ENCODE data around the gene HMBS. TPM values are rescaled to one million over a fixed set of nuclear protein-coding genes. Genes with fewer than 3 reads are reported as not detected.

HMBS gene
- total RNA-seq, 1 experiment from 2014 or later = 9.3 TPM

GRCh38 chr11:119062779-119063178 is 21.9 kb upstream of the HMBS start:
- Histone ChIP-seq H3K4me3 (ENCODE audit: low read length) (no peak overlapping the region), H3K27ac (ENCODE audit: low read length) (no peak overlapping the region), H3K36me3 (ENCODE audit: low read depth, low read length) (no peaks in the 10 kb centered on the region), H3F3A (ENCODE audit: low read length, unreplicated experiment) (no peaks in the 10 kb centered on the region), H3K9ac (ENCODE audit: low read length) (no peak overlapping the region), H3K79me2 (ENCODE audit: low read length) (peaks cover 24% of the 10 kb centered on the region), H3K27me3 (ENCODE audit: low read length) (no peaks in the 10 kb centered on the region), H3K9me3 (ENCODE audit: low read length) (no peaks in the 10 kb centered on the region), H2AFZ (ENCODE audit: low read length) (no peak overlapping the region), H3K9me2 (replicated peaks; ENCODE audit: low read length) (no peaks in the 10 kb centered on the region), H3K4me1 (ENCODE audit: insufficient read depth, low read length) (peaks cover 16% of the 10 kb centered on the region; the same call in 1 of the 2 replicates), H3K4me2 (ENCODE audit: low read length) (no peak overlapping the region), H4K20me1 (ENCODE audit: low read length) (no peaks in the 10 kb centered on the region)
- peak; percentile 57 for DNase-seq
- BruUV-seq (replicated peaks) = no TSS peak
- ChIA-PET CTCF (interaction anchor here (0.5 kb wide), 1 partner anchor 135 kb away, joined by 3 read pairs; no protein-coding TSS in a partner anchor), POLR2A (ENCODE audit: unreplicated experiment) (no interaction called here)
- TF ChIP-seq EZH2 (IDR thresholded peaks at IDR 0.05; ENCODE audit: low read length, unreplicated experiment) = no peak
- TF ChIP-seq CTCF (conservative IDR thresholded peaks at IDR 0.05; ENCODE audit: low read depth, low read length) = no peak
- no peak for TF ChIP-seq EZH2phosphoT487 (IDR thresholded peaks at IDR 0.05; ENCODE audit: borderline replicate concordance, low read length)
- intact Hi-C loops (cut with micrococcal nuclease) = no loop called here
- no peak for ATAC-seq

- intact Hi-C loops (cut with micrococcal nuclease) = no loop called here
- H3K27me3 ChIP-seq (ENCODE audit: low read length) = no peaks in the 10 kb centered on the region
- CTCF ChIA-PET = interaction anchor here (0.6 to 1.0 kb wide), 2 partner anchors 70 to 216 kb away, joined by 3 read pairs; no protein-coding TSS in a partner anchor
- ATAC-seq (no peak), DNase-seq (peak; percentile 66)
- POLR2A ChIA-PET (ENCODE audit: unreplicated experiment) = no interaction called here
- H2AFZ ChIP-seq (ENCODE audit: low read length) = no peak overlapping the region
- H4K20me1 ChIP-seq (ENCODE audit: low read length) = no peaks in the 10 kb centered on the region
- TF ChIP-seq EZH2phosphoT487 (IDR thresholded peaks at IDR 0.05; ENCODE audit: borderline replicate concordance, low read length) (no peak), CTCF (conservative IDR thresholded peaks at IDR 0.05; ENCODE audit: low read depth, low read length) (peak; percentile 79)
- H3K4me3 ChIP-seq (ENCODE audit: low read length) = no peak overlapping the region
- H3K9me2 ChIP-seq (replicated peaks; ENCODE audit: low read length) = no peaks in the 10 kb centered on the region
- H3K4me2 ChIP-seq (ENCODE audit: low read length) = no peak overlapping the region
- H3F3A ChIP-seq (ENCODE audit: low read length, unreplicated experiment) = no peaks in the 10 kb centered on the region
- no peak overlapping the region for H3K27ac ChIP-seq (ENCODE audit: low read length)
- H3K9me3 ChIP-seq (ENCODE audit: low read length) = no peaks in the 10 kb centered on the region
- H3K4me1 ChIP-seq (ENCODE audit: insufficient read depth, low read length) = peaks cover 14% of the 10 kb centered on the region; the same call in 1 of the 2 replicates
- H3K79me2 ChIP-seq (ENCODE audit: low read length) = peaks cover 47% of the 10 kb centered on the region
- no TSS peak for BruUV-seq (replicated peaks)
- no peak overlapping the region for H3K9ac ChIP-seq (ENCODE audit: low read length)
- peaks cover 4% of the 10 kb centered on the region; the same call in 1 of the 2 replicates for H3K36me3 ChIP-seq (ENCODE audit: low read depth, low read length)
These were observed 19.3 kb upstream of the HMBS start for GRCh38 chr11:119065369-119065768.
